Thyroid gland (tissue), 4 donors: ENCODE measurements around the gene GNG7. TPM values are rescaled to one million over a fixed set of nuclear protein-coding genes. Genes with fewer than 3 reads are reported as not detected.

Source experiments
- DNase-seq, 2 donors: peaks; one replicate each; pipeline ENCODE4 v3.0.0-alpha.2; 2019
- H3K27ac ChIP-seq, 3 donors: fragments of 200-600 bp; sonication (generic); 1 replicate in 2 of 3; 2 replicates in 1 of 3; pipeline ENCODE4 v1.5.1; 2016 to 2019; ENCODE audit warnings: mild to moderate bottlenecking in 1 of 3, moderate library complexity in 1 of 3
- H3K27me3 ChIP-seq: fragments of 200-600 bp; sonication (generic); one replicate; pipeline ENCODE4 v1.5.1; 2019
- H3K36me3 ChIP-seq, 2 donors: fragments of 200-600 bp; sonication (generic); one replicate each; pipeline ENCODE4 v1.5.1; 2016 to 2019
- H3K4me1 ChIP-seq, 2 donors: fragments of 200-600 bp; sonication (generic); one replicate each; pipeline ENCODE4 v1.5.1; 2017 to 2019
- H3K4me3 ChIP-seq, 3 donors: fragments of 200-600 bp; sonication (generic); replicated peaks in 1 of 3; 1 replicate in 2 of 3; 2 replicates in 1 of 3; pipeline ENCODE4 v1.5.1; 2016; ENCODE audit warnings: mild to moderate bottlenecking in 1 of 3
- H3K9me3 ChIP-seq: fragments of 200-600 bp; sonication (generic); one replicate; pipeline ENCODE4 v1.5.1; 2017
- CTCF ChIP-seq, 6 experiments: fragments of 200-600 bp in 3 of 6; fragments of 450-650 bp in 3 of 6; sonication (generic) in 3 of 6; IDR thresholded peaks; one replicate each; pipeline ENCODE4 v1.5.1; 2016 to 2019; ENCODE audit warnings: antibody characterized with exemption in 6 of 6, mild to moderate bottlenecking in 2 of 6, inconsistent platforms in 1 of 6, moderate library complexity in 1 of 6
- POLR2A ChIP-seq, 2 donors: fragments of 450-650 bp; IDR thresholded peaks; one replicate each; pipeline ENCODE4 v1.6.1; 2017; ENCODE audit warnings: antibody characterized with exemption in 2 of 2, mild to moderate bottlenecking in 2 of 2, moderate library complexity in 1 of 2
- WGBS, 2 donors: methylation state at CpG; one replicate each; pipeline ENCODE4 v1.1.5; 2017; 5-methylcytosine and 5-hydroxymethylcytosine counted together
- intact Hi-C: fragments of 100-400 bp; cut with DNase I; formaldehyde crosslinking; loops from one replicate; pipeline ENCODE4 v1.15.1; 2023
- total RNA-seq, 4 donors: library from RNA; depleted of rRNA; stranded (reverse); fragments of >200 nt; gene quantifications; one replicate each; pipeline ENCODE4 v1.2.3, GENCODE V29; 2016

GNG7 gene
- total RNA-seq, 4 donors from 2014 or later, result 3.8 to 6.9 (median 5.6) TPM

- TF ChIP-seq CTCF (IDR thresholded peaks at IDR 0.05) (no peak), POLR2A (IDR thresholded peaks at IDR 0.05) (no peak)
- 41 to 61% methylated on average over 7 of the region's 12 CpGs for WGBS, 2 donors
- Histone ChIP-seq H3K36me3 (no peaks in the 10 kb centered on the region), H3K4me1 (peaks cover 60 to 83% of the 10 kb centered on the region in 2 donors), H3K9me3 (no peaks in the 10 kb centered on the region), H3K27ac (peak overlapping the region; percentile 96 to 100 (median 98)), H3K4me3 (peak overlapping the region in 1 of 3 donors; percentile 33), H3K27me3 (no peaks in the 10 kb centered on the region)
- DNase-seq, result peak in 1 of 2 donors; percentile 41
- intact Hi-C loops, result no loop called here
Observed at GRCh38 chr19:2633693-2634075, 68.8 kb downstream of the GNG7 start.

- intact Hi-C loops, result no loop called here
- Histone ChIP-seq H3K4me1 (peaks cover 77 to 90% of the 10 kb centered on the region in 2 donors), H3K36me3 (no peaks in the 10 kb centered on the region), H3K9me3 (no peaks in the 10 kb centered on the region), H3K27ac (peak overlapping the region; percentile 96 to 100 (median 98)), H3K27me3 (no peaks in the 10 kb centered on the region), H3K4me3 (no peak overlapping the region)
- TF ChIP-seq CTCF (IDR thresholded peaks at IDR 0.05) (no peak), POLR2A (IDR thresholded peaks at IDR 0.05) (no peak)
- 92 to 93% methylated on average over 4 of the region's 4 CpGs for WGBS, 2 donors
- no peak for DNase-seq
Observed at GRCh38 chr19:2631213-2631821, 71.2 kb downstream of the GNG7 start.

GRCh38 chr19:2630352-2631001, 72.0 kb downstream of the GNG7 start:
- no peaks in the 10 kb centered on the region for H3K9me3 ChIP-seq
- no peak for TF ChIP-seq POLR2A (IDR thresholded peaks at IDR 0.05)
- H3K27me3 ChIP-seq, result no peaks in the 10 kb centered on the region
- peaks cover 75 to 90% of the 10 kb centered on the region in 2 donors for H3K4me1 ChIP-seq
- 97 to 99% methylated on average over 6 of the region's 6 CpGs for WGBS, 2 donors
- DNase-seq, result no peak
- H3K27ac ChIP-seq, result peak overlapping the region in 2 of 3 donors; percentile 98 to 100
- intact Hi-C loops, result no loop called here
- no peaks in the 10 kb centered on the region for H3K36me3 ChIP-seq
- H3K4me3 ChIP-seq, result no peak overlapping the region

GRCh38 chr19:2629491-2630351, 72.8 kb downstream of the GNG7 start:
- Histone ChIP-seq H3K27me3 (no peaks in the 10 kb centered on the region), H3K9me3 (no peaks in the 10 kb centered on the region), H3K27ac (peak overlapping the region; percentile 97 to 100 (median 98)), H3K4me1 (peaks cover 76 to 90% of the 10 kb centered on the region in 2 donors), H3K4me3 (no peak overlapping the region), H3K36me3 (no peaks in the 10 kb centered on the region)
- WGBS, 2 donors, result 80 to 89% methylated on average over 16 of the region's 16 CpGs
- intact Hi-C loops, result no loop called here
- no peak for DNase-seq
- TF ChIP-seq POLR2A (IDR thresholded peaks at IDR 0.05) (no peak), CTCF (IDR thresholded peaks at IDR 0.05) (no peak)

GRCh38 chr19:2628597-2628996, 73.9 kb downstream of the GNG7 start:
- no peaks in the 10 kb centered on the region for H3K36me3 ChIP-seq
- DNase-seq, result no peak
- H3K4me3 ChIP-seq, result no peak overlapping the region
- peaks cover 72 to 92% of the 10 kb centered on the region in 2 donors for H3K4me1 ChIP-seq
- peak overlapping the region; percentile 97 to 100 (median 98) for H3K27ac ChIP-seq
- no peaks in the 10 kb centered on the region for H3K27me3 ChIP-seq
- TF ChIP-seq POLR2A (IDR thresholded peaks at IDR 0.05) (no peak), CTCF (IDR thresholded peaks at IDR 0.05) (no peak)
- H3K9me3 ChIP-seq, result no peaks in the 10 kb centered on the region
- WGBS, 2 donors, result 96 to 98% methylated on average over 8 of the region's 8 CpGs
- intact Hi-C loops, result no loop called here
